GM12878 (cell line): ENCODE results near the gene BRME1. TPM values are rescaled to one million over a fixed set of nuclear protein-coding genes. Genes with fewer than 3 reads are reported as not detected.

Source experiments
- ATAC-seq: fragments of 200-7000 bp; cut with Tn5 transposase; 3 replicates; pipeline ENCODE4 v1.9.1; 2020; ENCODE audit warnings: mild to moderate bottlenecking, moderate library complexity
- BruUV-seq: library from RNA; stranded (reverse); fragments of 400-500 nt; replicated peaks from 2 replicates; lab custom pipeline; 2021; lab: Mats Ljungman, UMichigan
- CTCF ChIA-PET: fragments of 300-600 bp; sonication (Branson Sonifier 250); formaldehyde crosslinking; extraction: SDS; loops from one replicate; lab custom pipeline; 2021; ENCODE audit warnings: inconsistent platforms; lab: Yijun Ruan, JAX
- POLR2A ChIA-PET: fragments of 350-600 bp; formaldehyde crosslinking; extraction: SDS; loops from one replicate; lab custom pipeline; 2021; ENCODE audit warnings: inconsistent platforms; lab: Charles Lee
- RAD21 ChIA-PET: fragments of 300-600 bp; sonication (Branson Sonifier 250); formaldehyde crosslinking; loops from one replicate; lab custom pipeline; 2023; ENCODE audit warnings: antibody characterized with exemption; ENCODE audit not compliant: unreplicated experiment; lab: Charles Lee
- SMC1A ChIA-PET: fragments of 300-600 bp; sonication (Branson Sonifier 250); formaldehyde crosslinking; loops from one replicate; lab custom pipeline; 2023; ENCODE audit not compliant: unreplicated experiment, uncharacterized antibody; lab: Charles Lee
- DNase-seq: peaks from one replicate; pipeline ENCODE4 v3.0.0-alpha.2; 2011; ENCODE audit warnings: low read depth, low spot score
- FAIRE-seq: peaks from 3 replicates; lab custom pipeline; 2011; peaks lifted over from hg19 to GRCh38; lab: Jason Lieb, UNC
- H2AFZ ChIP-seq: 2 replicates; pipeline ENCODE4 v1.6.0; 2011; ENCODE audit warnings: low read depth, low read length, control low read depth; ENCODE audit not compliant: control insufficient read depth
- H3K27ac ChIP-seq: 2 replicates; pipeline ENCODE4 v1.5.1; 2011; ENCODE audit warnings: control low read depth; ENCODE audit not compliant: control insufficient read depth, insufficient read depth
- H3K27me3 ChIP-seq, 2 experiments: replicated peaks in 1 of 2; 2 replicates each; pipeline versions ENCODE4 v1.6.0 to v1.6.1; 2011; ENCODE audit warnings: low read length in 1 of 2; ENCODE audit not compliant: control insufficient read depth in 2 of 2, insufficient read depth in 2 of 2
- H3K36me3 ChIP-seq, 2 experiments: 2 replicates each; pipeline ENCODE4 v1.5.1; 2011; ENCODE audit warnings: low read length in 1 of 2; ENCODE audit not compliant: control insufficient read depth in 2 of 2, insufficient read depth in 2 of 2
- H3K4me1 ChIP-seq: 2 replicates; pipeline ENCODE4 v1.6.1; 2011; ENCODE audit warnings: mild to moderate bottlenecking, low read length, moderate library complexity, mixed read lengths; ENCODE audit not compliant: control insufficient read depth, insufficient read depth
- H3K4me2 ChIP-seq: 2 replicates; pipeline ENCODE4 v1.6.0; 2011; ENCODE audit warnings: control low read depth; ENCODE audit not compliant: control insufficient read depth, insufficient read depth
- H3K4me3 ChIP-seq: fragments of 200-600 bp; sonication (generic); 2 replicates; pipeline ENCODE4 v1.5.1; 2016
- H3K79me2 ChIP-seq: 2 replicates; pipeline ENCODE4 v1.6.0; 2011; ENCODE audit warnings: low read length; ENCODE audit not compliant: control insufficient read depth, insufficient read depth
- H3K9ac ChIP-seq: 2 replicates; pipeline ENCODE4 v1.8.0; 2011; ENCODE audit warnings: low read length, control low read depth, mixed read lengths; ENCODE audit not compliant: control insufficient read depth, insufficient read depth
- H3K9me3 ChIP-seq: replicated peaks from 3 replicates; pipeline ENCODE4 v1.5.1; 2011; ENCODE audit warnings: mild to moderate bottlenecking, low read length; ENCODE audit not compliant: control insufficient read depth, insufficient read depth
- H4K20me1 ChIP-seq: 2 replicates; pipeline ENCODE4 v1.6.0; 2011; ENCODE audit not compliant: control insufficient read depth, insufficient read depth
- ATF2 ChIP-seq: IDR thresholded peaks from 2 replicates; pipeline ENCODE4 v1.6.1; 2012; ENCODE audit warnings: low read length, inconsistent platforms
- CTCF ChIP-seq, 3 experiments: IDR thresholded peaks in 2 of 3; conservative IDR thresholded peaks in 1 of 3; 2 replicates each; pipeline ENCODE4 v1.5.1; 2011; ENCODE audit warnings: low read depth in 3 of 3, low read length in 3 of 3, mild to moderate bottlenecking in 3 of 3, control low read depth in 2 of 3, moderate library complexity in 2 of 3, inconsistent platforms in 1 of 3, mixed read lengths in 1 of 3; ENCODE audit not compliant: control insufficient read depth in 2 of 3, insufficient read depth in 1 of 3; ENCODE audit errors: extremely low read depth in 1 of 3
- IKZF1 ChIP-seq: fragments of 450-650 bp; conservative IDR thresholded peaks from 2 replicates; pipeline ENCODE4 v1.6.1; 2017; ENCODE audit warnings: antibody characterized with exemption, mild to moderate bottlenecking
- JUND ChIP-seq: IDR thresholded peaks from 2 replicates; pipeline ENCODE4 v1.6.1; 2012; ENCODE audit warnings: low read depth, mild to moderate bottlenecking, low read length, improper control_type of control experiment, moderate library complexity
- MTA3 ChIP-seq: IDR thresholded peaks from 2 replicates; pipeline ENCODE4 v1.6.1; 2012; ENCODE audit warnings: low read length, inconsistent platforms, borderline replicate concordance
- STAT1 ChIP-seq: fragments of 450-650 bp; conservative IDR thresholded peaks from 2 replicates; pipeline ENCODE4 v1.6.1; 2014; ENCODE audit warnings: antibody characterized with exemption, mild to moderate bottlenecking
- TARDBP ChIP-seq: IDR thresholded peaks from 2 replicates; pipeline ENCODE4 v1.6.1; 2016; ENCODE audit warnings: borderline replicate concordance
- ZNF217 ChIP-seq: fragments of 450-650 bp; IDR thresholded peaks from 2 replicates; pipeline ENCODE4 v1.6.1; 2017; ENCODE audit warnings: antibody characterized with exemption, mild to moderate bottlenecking
- WGBS: methylation state at CpG from one replicate; pipeline ENCODE4 v1.1.6; 2016; ENCODE audit warnings: low lambda C conversion rate; ENCODE audit not compliant: insufficient replicate concordance, insufficient coverage; ENCODE audit errors: missing lambda C conversion rate; 5-methylcytosine and 5-hydroxymethylcytosine counted together
- in situ Hi-C: fragments of 300-500 bp; cut with MboI; formaldehyde crosslinking; loops from 9 replicates; pipeline ENCODE4 v1.14.3; 2018; ENCODE audit warnings: mixed read lengths
- intact Hi-C: fragments of 100-400 bp; cut with micrococcal nuclease; formaldehyde crosslinking; loops from one replicate; pipeline ENCODE4 v1.14.2; 2022; ENCODE audit not compliant: unreplicated experiment
- polyA plus RNA-seq, 11 experiments: library from polyadenylated mRNA; depleted of rRNA in 4 of 11; unstranded in 6 of 11; stranded (reverse) in 5 of 11; fragments of >200 nt; fragmentation: Nextera tagmentation in 4 of 11; fragmentation: Illumina TruSeq in 1 of 11; extraction: Ambion mirVana in 4 of 11; extraction: Trizol in 1 of 11; gene quantifications; 1 replicate in 1 of 11; 2 replicates in 10 of 11; pipeline versions ENCODE4 v1.2.1 to v1.2.3, GENCODE V29; 2011 to 2016; ENCODE audit warnings: inconsistent platforms in 2 of 11, missing spikeins in 2 of 11, low read depth in 1 of 11
- total RNA-seq, 4 experiments: library from RNA; depleted of rRNA in 3 of 4; stranded (reverse); fragments of >200 nt in 3 of 4; fragmentation: Illumina TruSeq in 1 of 4; extraction: Trizol in 1 of 4; gene quantifications; 2 replicates each; pipeline versions ENCODE4 v1.2.1 to v1.2.3, GENCODE V29; 2013 to 2021
- TF ChIP-seq, protein P1 (sequence below): fragments of 150-350 bp; IDR thresholded peaks from 2 replicates; pipeline ENCODE4 v1.6.1; 2016; ENCODE audit warnings: low read depth, low read length
- TF ChIP-seq, protein P2 (sequence below): fragments of 450-650 bp; IDR thresholded peaks from 2 replicates; pipeline ENCODE4 v1.6.1; 2017; ENCODE audit warnings: mild to moderate bottlenecking, moderate library complexity
- TF ChIP-seq, protein P3 (sequence below): fragments of 450-650 bp; IDR thresholded peaks from 2 replicates; pipeline ENCODE4 v1.6.1; 2017; ENCODE audit warnings: low read depth, mild to moderate bottlenecking, moderate library complexity

BRME1 gene
- total and polyA plus RNA-seq, 10 of the 15 experiments (the other 5 are each of a cell fraction or from before 2014, with no cell fraction given) = 0.07 to 2.2 (median 1.1) TPM; not detected in 1

DNA sequence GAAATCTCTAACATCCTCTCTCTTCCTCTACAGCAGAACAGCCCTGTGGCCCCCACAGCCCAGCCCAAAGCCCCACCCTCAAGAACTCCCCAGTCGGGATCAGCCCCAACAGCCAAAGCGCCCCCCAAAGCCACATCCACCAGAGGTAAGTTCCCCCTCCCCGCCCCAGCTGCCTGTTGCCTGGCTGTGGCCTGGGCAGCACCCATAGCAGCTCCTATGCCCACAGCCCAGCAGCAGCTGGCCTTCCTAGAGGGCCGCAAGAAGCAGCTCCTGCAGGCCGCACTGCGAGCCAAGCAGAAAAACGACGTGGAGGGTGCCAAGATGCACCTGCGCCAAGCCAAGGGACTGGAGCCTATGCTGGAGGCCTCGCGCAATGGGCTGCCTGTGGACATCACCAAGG lies 14.6 kb upstream of the BRME1 start:
- WGBS = 84% methylated on average over 10 of the region's 11 CpGs
- Histone ChIP-seq H3K9me3 (peaks cover 7% of the 10 kb centered on the region), H3K9ac (no peak overlapping the region), H3K79me2 (no peaks in the 10 kb centered on the region), H3K27ac (no peak overlapping the region), H3K27me3 (no peaks in the 10 kb centered on the region), H2AFZ (no peak overlapping the region), H4K20me1 (no peaks in the 10 kb centered on the region), H3K4me3 (no peak overlapping the region), H3K4me2 (no peak overlapping the region), H3K4me1 (no peaks in the 10 kb centered on the region), H3K36me3 (peaks cover 6 to 11% of the 10 kb centered on the region in 2 experiments; a peak in 3 of 4 replicates)
- ChIA-PET POLR2A (interaction anchor here (0.7 kb wide), 1 partner anchor 10 kb away, joined by 3 read pairs; no protein-coding TSS in a partner anchor), RAD21 (no interaction called here), SMC1A (no interaction called here), CTCF (interaction anchor here (1.2 to 1.4 kb wide), 2 partner anchors 13 to 139 kb away, joined by 4 to 7 read pairs; no protein-coding TSS in a partner anchor)
- DNase-seq = no peak
- no peak for FAIRE-seq
- in situ Hi-C loops (no loop called here), intact Hi-C loops (no loop called here)
- BruUV-seq = no TSS peak
- no peak for ATAC-seq
- TF ChIP-seq, protein P1, sequence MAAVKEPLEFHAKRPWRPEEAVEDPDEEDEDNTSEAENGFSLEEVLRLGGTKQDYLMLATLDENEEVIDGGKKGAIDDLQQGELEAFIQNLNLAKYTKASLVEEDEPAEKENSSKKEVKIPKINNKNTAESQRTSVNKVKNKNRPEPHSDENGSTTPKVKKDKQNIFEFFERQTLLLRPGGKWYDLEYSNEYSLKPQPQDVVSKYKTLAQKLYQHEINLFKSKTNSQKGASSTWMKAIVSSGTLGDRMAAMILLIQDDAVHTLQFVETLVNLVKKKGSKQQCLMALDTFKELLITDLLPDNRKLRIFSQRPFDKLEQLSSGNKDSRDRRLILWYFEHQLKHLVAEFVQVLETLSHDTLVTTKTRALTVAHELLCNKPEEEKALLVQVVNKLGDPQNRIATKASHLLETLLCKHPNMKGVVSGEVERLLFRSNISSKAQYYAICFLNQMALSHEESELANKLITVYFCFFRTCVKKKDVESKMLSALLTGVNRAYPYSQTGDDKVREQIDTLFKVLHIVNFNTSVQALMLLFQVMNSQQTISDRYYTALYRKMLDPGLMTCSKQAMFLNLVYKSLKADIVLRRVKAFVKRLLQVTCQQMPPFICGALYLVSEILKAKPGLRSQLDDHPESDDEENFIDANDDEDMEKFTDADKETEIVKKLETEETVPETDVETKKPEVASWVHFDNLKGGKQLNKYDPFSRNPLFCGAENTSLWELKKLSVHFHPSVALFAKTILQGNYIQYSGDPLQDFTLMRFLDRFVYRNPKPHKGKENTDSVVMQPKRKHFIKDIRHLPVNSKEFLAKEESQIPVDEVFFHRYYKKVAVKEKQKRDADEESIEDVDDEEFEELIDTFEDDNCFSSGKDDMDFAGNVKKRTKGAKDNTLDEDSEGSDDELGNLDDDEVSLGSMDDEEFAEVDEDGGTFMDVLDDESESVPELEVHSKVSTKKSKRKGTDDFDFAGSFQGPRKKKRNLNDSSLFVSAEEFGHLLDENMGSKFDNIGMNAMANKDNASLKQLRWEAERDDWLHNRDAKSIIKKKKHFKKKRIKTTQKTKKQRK = no peak
- TF ChIP-seq JUND (no peak), MTA3 (no peak), ZNF217 (no peak), CTCF (IDR thresholded peaks at IDR 0.05 in 2 of 3, conservative IDR thresholded peaks at IDR 0.05 in 1 of 3; ENCODE audit: control insufficient read depth in 2 of 3, extremely low read depth in 1 of 3, insufficient read depth in 1 of 3, low read depth in 3 of 3, low read length in 3 of 3) (no peak), ATF2 (no peak), STAT1 (no peak), TARDBP (no peak), IKZF1 (no peak)
- TF ChIP-seq, protein P2, sequence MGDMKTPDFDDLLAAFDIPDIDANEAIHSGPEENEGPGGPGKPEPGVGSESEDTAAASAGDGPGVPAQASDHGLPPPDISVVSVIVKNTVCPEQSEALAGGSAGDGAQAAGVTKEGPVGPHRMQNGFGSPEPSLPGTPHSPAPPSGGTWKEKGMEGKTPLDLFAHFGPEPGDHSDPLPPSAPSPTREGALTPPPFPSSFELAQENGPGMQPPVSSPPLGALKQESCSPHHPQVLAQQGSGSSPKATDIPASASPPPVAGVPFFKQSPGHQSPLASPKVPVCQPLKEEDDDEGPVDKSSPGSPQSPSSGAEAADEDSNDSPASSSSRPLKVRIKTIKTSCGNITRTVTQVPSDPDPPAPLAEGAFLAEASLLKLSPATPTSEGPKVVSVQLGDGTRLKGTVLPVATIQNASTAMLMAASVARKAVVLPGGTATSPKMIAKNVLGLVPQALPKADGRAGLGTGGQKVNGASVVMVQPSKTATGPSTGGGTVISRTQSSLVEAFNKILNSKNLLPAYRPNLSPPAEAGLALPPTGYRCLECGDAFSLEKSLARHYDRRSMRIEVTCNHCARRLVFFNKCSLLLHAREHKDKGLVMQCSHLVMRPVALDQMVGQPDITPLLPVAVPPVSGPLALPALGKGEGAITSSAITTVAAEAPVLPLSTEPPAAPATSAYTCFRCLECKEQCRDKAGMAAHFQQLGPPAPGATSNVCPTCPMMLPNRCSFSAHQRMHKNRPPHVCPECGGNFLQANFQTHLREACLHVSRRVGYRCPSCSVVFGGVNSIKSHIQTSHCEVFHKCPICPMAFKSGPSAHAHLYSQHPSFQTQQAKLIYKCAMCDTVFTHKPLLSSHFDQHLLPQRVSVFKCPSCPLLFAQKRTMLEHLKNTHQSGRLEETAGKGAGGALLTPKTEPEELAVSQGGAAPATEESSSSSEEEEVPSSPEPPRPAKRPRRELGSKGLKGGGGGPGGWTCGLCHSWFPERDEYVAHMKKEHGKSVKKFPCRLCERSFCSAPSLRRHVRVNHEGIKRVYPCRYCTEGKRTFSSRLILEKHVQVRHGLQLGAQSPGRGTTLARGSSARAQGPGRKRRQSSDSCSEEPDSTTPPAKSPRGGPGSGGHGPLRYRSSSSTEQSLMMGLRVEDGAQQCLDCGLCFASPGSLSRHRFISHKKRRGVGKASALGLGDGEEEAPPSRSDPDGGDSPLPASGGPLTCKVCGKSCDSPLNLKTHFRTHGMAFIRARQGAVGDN = no peak
- TF ChIP-seq, protein P3, sequence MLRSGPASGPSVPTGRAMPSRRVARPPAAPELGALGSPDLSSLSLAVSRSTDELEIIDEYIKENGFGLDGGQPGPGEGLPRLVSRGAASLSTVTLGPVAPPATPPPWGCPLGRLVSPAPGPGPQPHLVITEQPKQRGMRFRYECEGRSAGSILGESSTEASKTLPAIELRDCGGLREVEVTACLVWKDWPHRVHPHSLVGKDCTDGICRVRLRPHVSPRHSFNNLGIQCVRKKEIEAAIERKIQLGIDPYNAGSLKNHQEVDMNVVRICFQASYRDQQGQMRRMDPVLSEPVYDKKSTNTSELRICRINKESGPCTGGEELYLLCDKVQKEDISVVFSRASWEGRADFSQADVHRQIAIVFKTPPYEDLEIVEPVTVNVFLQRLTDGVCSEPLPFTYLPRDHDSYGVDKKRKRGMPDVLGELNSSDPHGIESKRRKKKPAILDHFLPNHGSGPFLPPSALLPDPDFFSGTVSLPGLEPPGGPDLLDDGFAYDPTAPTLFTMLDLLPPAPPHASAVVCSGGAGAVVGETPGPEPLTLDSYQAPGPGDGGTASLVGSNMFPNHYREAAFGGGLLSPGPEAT = no peak
